HCT116 (cell line): Measurements from ENCODE around the gene CMPK2. TPM values are rescaled to one million over a fixed set of nuclear protein-coding genes. Genes with fewer than 3 reads are reported as not detected.

ENCODE experiments used
- ATAC-seq: fragments of 200-7000 bp; cut with Tn5 transposase; 2 replicates; pipeline ENCODE4 v1.9.1; 2020; ENCODE audit warnings: mild to moderate bottlenecking, moderate library complexity
- BruUV-seq: library from RNA; stranded (reverse); fragments of 400-500 nt; replicated peaks from 2 replicates; lab custom pipeline; 2021; lab: Mats Ljungman, UMichigan
- CTCF ChIA-PET: fragments of 300-600 bp; sonication (Branson Sonifier 250); formaldehyde crosslinking; loops from one replicate; lab custom pipeline; 2021; ENCODE audit warnings: antibody characterized with exemption; lab: Charles Lee
- POLR2A ChIA-PET: fragments of 300-600, 350-600 bp; sonication (Branson Sonifier 250); formaldehyde crosslinking; loops from one replicate; lab custom pipeline; 2021; ENCODE audit warnings: antibody characterized with exemption; lab: Charles Lee
- RAD21 ChIA-PET, 2 experiments: fragments of 300-600 bp; sonication (Branson Sonifier 250); formaldehyde crosslinking; loops; one replicate each; lab custom pipeline; 2023; ENCODE audit warnings: low total read pairs in 2 of 2; ENCODE audit not compliant: uncharacterized antibody in 2 of 2, unreplicated experiment in 2 of 2, low non-redundant PET in 1 of 2; lab: Charles Lee
- DNase-seq: peaks from one replicate; pipeline ENCODE4 v3.0.0-alpha.2; 2010; ENCODE audit warnings: low read depth, low spot score
- H2AFZ ChIP-seq: fragments of 200-600 bp; shearing (Covaris generic), sonication (generic); 2 replicates; pipeline ENCODE4 v1.6.1; 2017; ENCODE audit warnings: low read depth, mixed run types, mixed read lengths, antibody characterized with exemption, low read length; ENCODE audit not compliant: poor library complexity, severe bottlenecking
- H3K27ac ChIP-seq: 2 replicates; pipeline ENCODE4 v1.5.1; 2012; ENCODE audit warnings: low read depth, low read length
- H3K27me3 ChIP-seq: fragments of 200-600 bp; sonication (generic); 2 replicates; pipeline ENCODE4 v1.6.1; 2016; ENCODE audit warnings: mixed run types, low read length, mixed read lengths; ENCODE audit not compliant: insufficient read depth
- H3K36me3 ChIP-seq, 2 experiments: fragments of 200-500 bp in 1 of 2; fragments of 200-600 bp in 1 of 2; sonication (Bioruptor generic) in 1 of 2; sonication (generic) in 1 of 2; 2 replicates each; pipeline versions ENCODE4 v1.5.1 to v1.6.1; 2014 to 2016; ENCODE audit warnings: low read length in 2 of 2, inconsistent platforms in 1 of 2, mixed read lengths in 1 of 2, mixed run types in 1 of 2; ENCODE audit not compliant: insufficient read depth in 2 of 2, control insufficient read depth in 1 of 2
- H3K4me1 ChIP-seq, 2 experiments: fragments of 200-600 bp in 1 of 2; sonication (generic) in 1 of 2; 2 replicates each; pipeline versions ENCODE4 v1.5.1 to v1.6.1; 2012 to 2017; ENCODE audit warnings: low read length in 2 of 2, inconsistent platforms in 1 of 2, mild to moderate bottlenecking in 1 of 2, mixed read lengths in 1 of 2, mixed run types in 1 of 2, moderate library complexity in 1 of 2; ENCODE audit not compliant: insufficient read depth in 2 of 2, control insufficient read depth in 1 of 2
- H3K4me2 ChIP-seq: fragments of 200-600 bp; sonication (generic); 2 replicates; pipeline ENCODE4 v1.6.1; 2017; ENCODE audit warnings: mixed run types, low read length, mixed read lengths
- H3K4me3 ChIP-seq, 2 experiments: fragments of 200-600 bp in 1 of 2; sonication (generic) in 1 of 2; replicated peaks in 1 of 2; 2 replicates each; pipeline ENCODE4 v1.5.1; 2011 to 2016; ENCODE audit warnings: low read length in 2 of 2, control low read depth in 1 of 2, low read depth in 1 of 2, mild to moderate bottlenecking in 1 of 2, mixed read lengths in 1 of 2, mixed run types in 1 of 2
- H3K79me2 ChIP-seq: fragments of 200-600 bp; sonication (generic); 2 replicates; pipeline ENCODE4 v1.6.1; 2017; ENCODE audit warnings: mild to moderate bottlenecking, mixed run types, low read length, moderate library complexity, mixed read lengths; ENCODE audit not compliant: insufficient read depth
- H3K9ac ChIP-seq: fragments of 200-600 bp; sonication (generic); 2 replicates; pipeline ENCODE4 v1.6.1; 2016; ENCODE audit warnings: low read length, mixed read lengths
- H3K9me2 ChIP-seq: fragments of 200-600 bp; sonication (generic), shearing (Covaris generic); 2 replicates; pipeline ENCODE4 v1.6.1; 2017; ENCODE audit warnings: mixed run types, mild to moderate bottlenecking, moderate library complexity; ENCODE audit not compliant: insufficient read depth
- H3K9me3 ChIP-seq, 2 experiments: fragments of 200-500 bp in 1 of 2; fragments of 200-600 bp in 1 of 2; sonication (Bioruptor generic) in 1 of 2; sonication (generic) in 1 of 2; 2 replicates each; pipeline ENCODE4 v1.6.1; 2014 to 2017; ENCODE audit warnings: low read length in 2 of 2, mixed read lengths in 2 of 2, inconsistent platforms in 1 of 2, low read depth in 1 of 2, mild to moderate bottlenecking in 1 of 2, mixed run types in 1 of 2, moderate library complexity in 1 of 2; ENCODE audit not compliant: control insufficient read depth in 1 of 2, insufficient read depth in 1 of 2
- H4K20me1 ChIP-seq: fragments of 200-600 bp; sonication (generic), shearing (Covaris generic); 2 replicates; pipeline ENCODE4 v1.6.1; 2017; ENCODE audit warnings: mixed run types, mild to moderate bottlenecking, moderate library complexity; ENCODE audit not compliant: insufficient read depth
- CEBPB ChIP-seq: IDR thresholded peaks from 2 replicates; pipeline ENCODE4 v1.6.1; 2012; ENCODE audit warnings: low read depth
- EGR1 ChIP-seq: IDR thresholded peaks from 2 replicates; pipeline ENCODE4 v1.6.1; 2012; ENCODE audit warnings: low read depth
- EZH2phosphoT487 ChIP-seq: fragments of 200-600 bp; IDR thresholded peaks from 2 replicates; pipeline ENCODE4 v1.6.1; 2018; ENCODE audit warnings: antibody characterized with exemption, borderline replicate concordance
- FOSL1 ChIP-seq: IDR thresholded peaks from 2 replicates; pipeline ENCODE4 v1.6.1; 2012; ENCODE audit warnings: low read depth
- POLR2AphosphoS5 ChIP-seq: IDR thresholded peaks from 2 replicates; pipeline ENCODE4 v1.6.1; 2011; ENCODE audit warnings: mild to moderate bottlenecking, low read depth, low read length, moderate library complexity
- RAD21 ChIP-seq: IDR thresholded peaks from 2 replicates; pipeline ENCODE4 v1.6.1; 2012; ENCODE audit warnings: low read depth, mild to moderate bottlenecking
- SIN3A ChIP-seq: IDR thresholded peaks from 2 replicates; pipeline ENCODE4 v1.6.1; 2012; ENCODE audit warnings: low read depth
- ZBTB33 ChIP-seq: IDR thresholded peaks from 2 replicates; pipeline ENCODE4 v1.6.1; 2011; ENCODE audit warnings: mild to moderate bottlenecking, low read length, moderate library complexity; ENCODE audit not compliant: insufficient replicate concordance; ENCODE audit errors: extremely low read depth
- ZFX ChIP-seq: fragments of 450-650 bp; IDR thresholded peaks from 2 replicates; pipeline ENCODE4 v1.6.1; 2017
- intact Hi-C: fragments of 100-400 bp; cut with micrococcal nuclease; formaldehyde crosslinking; loops from 2 replicates; pipeline ENCODE4 v1.10.0; 2022
- total RNA-seq: library from RNA; stranded (reverse); gene quantifications from one replicate; pipeline ENCODE4 v1.2.1, GENCODE V29; 2021; ENCODE audit not compliant: unreplicated experiment
- TF ChIP-seq, protein P1 (sequence below): IDR thresholded peaks from 2 replicates; pipeline ENCODE4 v1.6.1; 2012
- TF ChIP-seq, protein P2 (sequence below): IDR thresholded peaks from 2 replicates; pipeline ENCODE4 v1.6.1; 2012; ENCODE audit warnings: low read depth

The CMPK2 gene
- total RNA-seq, 1 experiment from 2014 or later = 1.5 TPM

GRCh38 chr2:6838673-6839319 lies 26.9 kb downstream of the CMPK2 start:
- ChIA-PET POLR2A (no interaction called here), CTCF (no interaction called here), RAD21 (no interaction called here)
- Histone ChIP-seq H4K20me1 (no peaks in the 10 kb centered on the region), H3K36me3 (no peaks in the 10 kb centered on the region), H3K27ac (no peak overlapping the region), H3K4me2 (no peak overlapping the region), H3K79me2 (no peaks in the 10 kb centered on the region), H3K9me3 (peaks cover 1 to 6% of the 10 kb centered on the region in 2 experiments; a peak in 2 of 4 replicates), H2AFZ (no peak overlapping the region), H3K9ac (no peak overlapping the region), H3K4me3 (no peak overlapping the region), H3K4me1 (no peaks in the 10 kb centered on the region), H3K9me2 (no peaks in the 10 kb centered on the region), H3K27me3 (no peaks in the 10 kb centered on the region)
- ATAC-seq = no peak
- no peak for DNase-seq
- intact Hi-C loops = no loop called here
- TF ChIP-seq, protein P1, sequence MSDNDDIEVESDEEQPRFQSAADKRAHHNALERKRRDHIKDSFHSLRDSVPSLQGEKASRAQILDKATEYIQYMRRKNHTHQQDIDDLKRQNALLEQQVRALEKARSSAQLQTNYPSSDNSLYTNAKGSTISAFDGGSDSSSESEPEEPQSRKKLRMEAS = no peak
- TF ChIP-seq SIN3A = no peak
- BruUV-seq = no TSS peak

DNA sequence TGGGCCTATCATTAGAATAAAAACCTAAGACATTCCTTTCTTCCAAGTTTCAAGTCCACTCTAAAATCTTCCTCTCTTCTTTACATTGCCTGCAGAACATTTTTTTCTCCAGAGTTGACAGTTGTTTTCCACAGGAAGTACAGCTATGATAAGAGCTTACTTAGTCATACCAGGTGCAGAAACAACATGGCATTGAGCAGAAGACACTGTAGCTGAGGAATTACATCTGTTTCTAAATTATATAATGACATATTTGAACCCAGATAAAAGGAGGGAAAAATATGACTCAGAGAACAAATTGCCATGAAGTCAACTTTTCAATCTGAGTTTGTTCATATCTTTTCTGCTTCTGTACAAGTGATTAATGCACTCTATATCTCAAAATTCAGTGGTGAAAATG lies 30.2 kb downstream of the CMPK2 start:
- Histone ChIP-seq H3K4me3 (no peak overlapping the region), H4K20me1 (no peaks in the 10 kb centered on the region), H2AFZ (no peak overlapping the region), H3K4me2 (no peak overlapping the region), H3K9ac (no peak overlapping the region), H3K4me1 (no peaks in the 10 kb centered on the region), H3K27ac (no peak overlapping the region), H3K9me3 (no peaks in the 10 kb centered on the region), H3K9me2 (no peaks in the 10 kb centered on the region), H3K36me3 (no peaks in the 10 kb centered on the region), H3K79me2 (no peaks in the 10 kb centered on the region), H3K27me3 (no peaks in the 10 kb centered on the region)
- BruUV-seq = no TSS peak
- ChIA-PET RAD21 (no interaction called here), CTCF (no interaction called here), POLR2A (no interaction called here)
- ATAC-seq (no peak), DNase-seq (no peak)
- intact Hi-C loops = no loop called here
- TF ChIP-seq EZH2phosphoT487 (no peak), RAD21 (no peak), FOSL1 (no peak), POLR2AphosphoS5 (no peak), CEBPB (no peak), ZBTB33 (no peak), ZFX (no peak), EGR1 (no peak)
- TF ChIP-seq, protein P2, sequence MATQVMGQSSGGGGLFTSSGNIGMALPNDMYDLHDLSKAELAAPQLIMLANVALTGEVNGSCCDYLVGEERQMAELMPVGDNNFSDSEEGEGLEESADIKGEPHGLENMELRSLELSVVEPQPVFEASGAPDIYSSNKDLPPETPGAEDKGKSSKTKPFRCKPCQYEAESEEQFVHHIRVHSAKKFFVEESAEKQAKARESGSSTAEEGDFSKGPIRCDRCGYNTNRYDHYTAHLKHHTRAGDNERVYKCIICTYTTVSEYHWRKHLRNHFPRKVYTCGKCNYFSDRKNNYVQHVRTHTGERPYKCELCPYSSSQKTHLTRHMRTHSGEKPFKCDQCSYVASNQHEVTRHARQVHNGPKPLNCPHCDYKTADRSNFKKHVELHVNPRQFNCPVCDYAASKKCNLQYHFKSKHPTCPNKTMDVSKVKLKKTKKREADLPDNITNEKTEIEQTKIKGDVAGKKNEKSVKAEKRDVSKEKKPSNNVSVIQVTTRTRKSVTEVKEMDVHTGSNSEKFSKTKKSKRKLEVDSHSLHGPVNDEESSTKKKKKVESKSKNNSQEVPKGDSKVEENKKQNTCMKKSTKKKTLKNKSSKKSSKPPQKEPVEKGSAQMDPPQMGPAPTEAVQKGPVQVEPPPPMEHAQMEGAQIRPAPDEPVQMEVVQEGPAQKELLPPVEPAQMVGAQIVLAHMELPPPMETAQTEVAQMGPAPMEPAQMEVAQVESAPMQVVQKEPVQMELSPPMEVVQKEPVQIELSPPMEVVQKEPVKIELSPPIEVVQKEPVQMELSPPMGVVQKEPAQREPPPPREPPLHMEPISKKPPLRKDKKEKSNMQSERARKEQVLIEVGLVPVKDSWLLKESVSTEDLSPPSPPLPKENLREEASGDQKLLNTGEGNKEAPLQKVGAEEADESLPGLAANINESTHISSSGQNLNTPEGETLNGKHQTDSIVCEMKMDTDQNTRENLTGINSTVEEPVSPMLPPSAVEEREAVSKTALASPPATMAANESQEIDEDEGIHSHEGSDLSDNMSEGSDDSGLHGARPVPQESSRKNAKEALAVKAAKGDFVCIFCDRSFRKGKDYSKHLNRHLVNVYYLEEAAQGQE = no peak
- TF ChIP-seq, protein P1 = no peak
